Adrenal gland (tissue), 12 donors: ENCODE measurements around the gene NECTIN1. TPM values are rescaled to one million over a fixed set of nuclear protein-coding genes. Genes with fewer than 3 reads are reported as not detected.

ENCODE experiments used
- DNase-seq, 7 donors: peaks; one replicate each; pipeline ENCODE4 v3.0.0-alpha.2; 2019 to 2020
- H3K27ac ChIP-seq, 5 donors: fragments of 200-600 bp; sonication (generic) in 4 of 5; 1 replicate in 3 of 5; 2 replicates in 2 of 5; pipeline versions ENCODE4 v1.5.1 to v1.8.0; 2016 to 2020; ENCODE audit warnings: mild to moderate bottlenecking in 1 of 5
- H3K27me3 ChIP-seq: fragments of 200-600 bp; 2 replicates; pipeline ENCODE4 v1.8.0; 2021
- H3K36me3 ChIP-seq, 2 donors: fragments of 200-600 bp; replicated peaks in 1 of 2; 1 replicate in 1 of 2; 2 replicates in 1 of 2; pipeline versions ENCODE4 v1.5.1 to v1.8.0; 2018 to 2022
- H3K4me1 ChIP-seq, 2 donors: fragments of 200-600 bp; replicated peaks in 1 of 2; 1 replicate in 1 of 2; 2 replicates in 1 of 2; pipeline versions ENCODE4 v1.5.1 to v1.8.0; 2018 to 2021
- H3K4me3 ChIP-seq, 4 donors: fragments of 200-600 bp; sonication (generic) in 3 of 4; one replicate each; pipeline ENCODE4 v1.5.1; 2016 to 2018
- H3K9me3 ChIP-seq, 3 donors: fragments of 200-600 bp; sonication (generic) in 1 of 3; replicated peaks in 1 of 3; 1 replicate in 2 of 3; 2 replicates in 1 of 3; pipeline versions ENCODE4 v1.5.1 to v1.8.0; 2016 to 2021
- CTCF ChIP-seq, 6 experiments: fragments of 450-650 bp in 4 of 6; fragments of 200-600 bp in 2 of 6; sonication (generic) in 1 of 6; IDR thresholded peaks; 1 replicate in 5 of 6; 2 replicates in 1 of 6; pipeline versions ENCODE4 v1.5.1 to v1.8.0; 2016 to 2021; ENCODE audit warnings: antibody characterized with exemption in 6 of 6, mild to moderate bottlenecking in 2 of 6, moderate library complexity in 1 of 6
- POLR2A ChIP-seq, 2 donors: fragments of 450-650 bp; IDR thresholded peaks; one replicate each; pipeline ENCODE4 v1.6.1; 2017; ENCODE audit warnings: antibody characterized with exemption in 2 of 2, mild to moderate bottlenecking in 2 of 2, moderate library complexity in 1 of 2
- WGBS, 4 donors: extraction: QIAGEN DNeasy Blood & Tissue Kit in 2 of 4; methylation state at CpG; one replicate each; pipeline versions ENCODE4 v1.1.5 to v1.1.7; 2013 to 2017; 5-methylcytosine and 5-hydroxymethylcytosine counted together
- intact Hi-C, 2 donors: fragments of 100-400 bp; cut with DNase I; formaldehyde crosslinking; loops; one replicate each; pipeline versions ENCODE4 v1.14.1 to v1.15.0; 2022 to 2023
- polyA plus RNA-seq, 3 donors: library from polyadenylated mRNA; stranded (reverse); fragments of 200-250 nt in 2 of 3; fragments of 350-450 nt in 1 of 3; fragmentation: Illumina TruSeq in 1 of 3; extraction: RNeasy Lipid Tissue Mini Kit (QIAGEN cat#74804) in 1 of 3; gene quantifications; one replicate each; pipeline ENCODE4 v1.2.3, GENCODE V29; 2013 to 2014
- total RNA-seq, 9 donors: library from RNA; depleted of rRNA in 4 of 9; stranded (reverse); fragments of >200 nt in 4 of 9; fragments of 120-200 nt in 1 of 9; fragmentation: NEBNext Ultra II Directional in 1 of 9; extraction: Animal tissue kit (Norgen Biotek cat#: 25700) in 1 of 9; gene quantifications; one replicate each; pipeline versions ENCODE4 v1.1.0 to v1.2.4, GENCODE V29; 2013 to 2023
- donor health status: healthy with polysubstance abuse.
- donor health status: Bipolar disorder and iron deficiency.
- donor health status: DM: yes; HTN: yes; CAD: no.
- donor health status: DM: no; HTN: no; CAD: no.
- donor health status: DM: no; HTN: no; CAD: no.
- donor health status: DM: yes; HTN: yes; CAD: no.

The NECTIN1 gene
- total and polyA plus RNA-seq, 12 donors, result 1.6 to 19.6 (median 5.4) TPM

GRCh38 chr11:119666061-119666460 lies 62.9 kb downstream of the NECTIN1 start:
- intact Hi-C loops, result loop anchor here (2.0 to 10.0 kb wide), 6 partner anchors 66 to 499 kb away; no protein-coding TSS in a partner anchor
- no peak overlapping the region for H3K27ac ChIP-seq
- no peak overlapping the region for H3K4me3 ChIP-seq
- H3K36me3 ChIP-seq, result no peaks in the 10 kb centered on the region
- TF ChIP-seq CTCF (IDR thresholded peaks at IDR 0.05) (no peak), POLR2A (IDR thresholded peaks at IDR 0.05) (no peak)
- DNase-seq, result no peak
- no peaks in the 10 kb centered on the region for H3K27me3 ChIP-seq
- H3K9me3 ChIP-seq, result no peaks in the 10 kb centered on the region
- 67 to 86% (median 82%) methylated on average over 10 of the region's 10 CpGs for WGBS, 4 donors
- peaks cover 0 to 4% of the 10 kb centered on the region in 2 donors for H3K4me1 ChIP-seq

- Histone ChIP-seq H3K36me3 (no peaks in the 10 kb centered on the region), H3K27me3 (no peaks in the 10 kb centered on the region), H3K4me1 (no peaks in the 10 kb centered on the region), H3K4me3 (no peak overlapping the region), H3K9me3 (no peaks in the 10 kb centered on the region), H3K27ac (no peak overlapping the region)
- 89 to 93% (median 93%) methylated on average over 39 to 44 of the region's 44 CpGs for WGBS, 4 donors
- TF ChIP-seq CTCF (IDR thresholded peaks at IDR 0.05), result no peak
- no peak for TF ChIP-seq POLR2A (IDR thresholded peaks at IDR 0.05)
- intact Hi-C loops, result loop anchor here (5.0 to 10.0 kb wide), 6 partner anchors 67 to 500 kb away; no protein-coding TSS in a partner anchor
- DNase-seq, result no peak
Observed at GRCh38 chr11:119664701-119665420, 64.1 kb downstream of the NECTIN1 start.

GRCh38 chr11:119664063-119664572 lies 64.9 kb downstream of the NECTIN1 start:
- intact Hi-C loops, result loop anchor here (5.0 to 10.0 kb wide), 5 partner anchors 73 to 501 kb away; no protein-coding TSS in a partner anchor
- Histone ChIP-seq H3K9me3 (no peaks in the 10 kb centered on the region), H3K36me3 (no peaks in the 10 kb centered on the region), H3K27ac (no peak overlapping the region), H3K4me1 (no peaks in the 10 kb centered on the region), H3K27me3 (no peaks in the 10 kb centered on the region), H3K4me3 (no peak overlapping the region)
- no peak for TF ChIP-seq CTCF (IDR thresholded peaks at IDR 0.05)
- TF ChIP-seq POLR2A (IDR thresholded peaks at IDR 0.05), result no peak
- DNase-seq, result no peak
- WGBS, 4 donors, result 77 to 90% (median 89%) methylated on average over 8 to 9 of the region's 9 CpGs

GRCh38 chr11:119663279-119663678 lies 65.7 kb downstream of the NECTIN1 start:
- intact Hi-C loops, result loop anchor here (5.0 to 10.0 kb wide), 5 partner anchors 74 to 502 kb away; no protein-coding TSS in a partner anchor
- DNase-seq, result no peak
- TF ChIP-seq CTCF (IDR thresholded peaks at IDR 0.05) (no peak), POLR2A (IDR thresholded peaks at IDR 0.05) (no peak)
- Histone ChIP-seq H3K4me3 (no peak overlapping the region), H3K9me3 (no peaks in the 10 kb centered on the region), H3K27ac (no peak overlapping the region), H3K36me3 (no peaks in the 10 kb centered on the region), H3K4me1 (no peaks in the 10 kb centered on the region), H3K27me3 (no peaks in the 10 kb centered on the region)
- WGBS, 4 donors, result 82 to 86% (median 84%) methylated on average over 3 to 4 of the region's 4 CpGs
